ENCODE data around the gene HSDL2.

- TF ChIP-seq POLR2AphosphoS5 (IDR thresholded peaks at IDR 0.05; ENCODE audit: borderline replicate concordance, low read depth, low read length): no peak
- TF ChIP-seq EZH2 (IDR thresholded peaks at IDR 0.05): no peak
- TF ChIP-seq FOXP2 (optimal IDR thresholded peaks at IDR 0.05; ENCODE audit: control extremely low read depth, extremely low read length, insufficient read depth): no peak
Observed at GRCh38 chr9:112485574-112485973, 105.7 kb downstream of the HSDL2 start.

All from SK-N-MC (cell line).